ENCODE results near the gene SYT1. TPM values are rescaled to one million over a fixed set of nuclear protein-coding genes. Genes with fewer than 3 reads are reported as not detected.

SYT1 gene
- total RNA-seq, 1 donor, result not detected

DNA sequence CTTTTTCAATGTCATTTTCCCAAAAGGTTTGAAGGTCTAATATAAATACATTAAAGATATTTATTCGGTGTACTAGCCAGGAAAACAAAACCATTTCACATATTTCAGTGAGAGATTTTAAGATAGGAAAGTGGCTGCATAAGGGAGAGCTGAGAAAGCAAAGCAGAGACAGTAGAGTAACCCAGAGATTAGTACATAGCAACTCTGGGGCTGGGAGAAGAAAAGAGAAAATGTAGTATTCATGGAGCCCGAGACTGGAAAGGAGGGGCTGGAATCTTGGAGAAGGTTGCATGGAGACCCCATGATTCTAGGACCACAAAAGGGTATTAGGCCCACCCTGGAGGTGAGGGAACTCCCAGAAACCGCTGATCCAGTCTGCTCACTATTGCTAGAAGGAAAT lies 589.2 kb downstream of the SYT1 start:
- Histone ChIP-seq H4K20me1 (ENCODE audit: insufficient read depth, low read length) (no peaks in the 10 kb centered on the region), H3K36me3 (ENCODE audit: insufficient read depth, low read length) (no peaks in the 10 kb centered on the region), H3K27me3 (ENCODE audit: insufficient read depth, low read length) (no peaks in the 10 kb centered on the region), H3K9me3 (ENCODE audit: low read depth, low read length) (no peaks in the 10 kb centered on the region), H3K79me2 (ENCODE audit: insufficient read depth, low read length) (no peaks in the 10 kb centered on the region), H3K4me2 (ENCODE audit: insufficient read depth, low read length) (peak overlapping the region; percentile 73), H3K27ac (ENCODE audit: low read depth, low read length) (peak overlapping the region; percentile 69), H3K4me1 (ENCODE audit: insufficient read depth, low read length) (peaks cover 32% of the 10 kb centered on the region), H2AFZ (ENCODE audit: low read length) (peak overlapping the region; percentile 66), H3K4me3 (ENCODE audit: insufficient read depth, low read length) (peak overlapping the region; percentile 66)
- DNase-seq (ENCODE audit: insufficient read length, low spot score, missing footprints), result peak; percentile 61
- TF ChIP-seq, protein P1, sequence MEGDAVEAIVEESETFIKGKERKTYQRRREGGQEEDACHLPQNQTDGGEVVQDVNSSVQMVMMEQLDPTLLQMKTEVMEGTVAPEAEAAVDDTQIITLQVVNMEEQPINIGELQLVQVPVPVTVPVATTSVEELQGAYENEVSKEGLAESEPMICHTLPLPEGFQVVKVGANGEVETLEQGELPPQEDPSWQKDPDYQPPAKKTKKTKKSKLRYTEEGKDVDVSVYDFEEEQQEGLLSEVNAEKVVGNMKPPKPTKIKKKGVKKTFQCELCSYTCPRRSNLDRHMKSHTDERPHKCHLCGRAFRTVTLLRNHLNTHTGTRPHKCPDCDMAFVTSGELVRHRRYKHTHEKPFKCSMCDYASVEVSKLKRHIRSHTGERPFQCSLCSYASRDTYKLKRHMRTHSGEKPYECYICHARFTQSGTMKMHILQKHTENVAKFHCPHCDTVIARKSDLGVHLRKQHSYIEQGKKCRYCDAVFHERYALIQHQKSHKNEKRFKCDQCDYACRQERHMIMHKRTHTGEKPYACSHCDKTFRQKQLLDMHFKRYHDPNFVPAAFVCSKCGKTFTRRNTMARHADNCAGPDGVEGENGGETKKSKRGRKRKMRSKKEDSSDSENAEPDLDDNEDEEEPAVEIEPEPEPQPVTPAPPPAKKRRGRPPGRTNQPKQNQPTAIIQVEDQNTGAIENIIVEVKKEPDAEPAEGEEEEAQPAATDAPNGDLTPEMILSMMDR (IDR thresholded peaks at IDR 0.05; ENCODE audit: extremely low read depth, low read depth, low read length), result no peak

- Histone ChIP-seq H3K4me1 (ENCODE audit: insufficient read depth, low read length) (peaks cover 32% of the 10 kb centered on the region), H3K27me3 (ENCODE audit: insufficient read depth, low read length) (no peaks in the 10 kb centered on the region), H2AFZ (ENCODE audit: low read length) (peak overlapping the region; percentile 66), H3K79me2 (ENCODE audit: insufficient read depth, low read length) (no peaks in the 10 kb centered on the region), H3K4me3 (ENCODE audit: insufficient read depth, low read length) (peak overlapping the region; percentile 66), H3K4me2 (ENCODE audit: insufficient read depth, low read length) (peak overlapping the region; percentile 73), H3K9me3 (ENCODE audit: low read depth, low read length) (no peaks in the 10 kb centered on the region), H3K36me3 (ENCODE audit: insufficient read depth, low read length) (no peaks in the 10 kb centered on the region), H3K27ac (ENCODE audit: low read depth, low read length) (peak overlapping the region; percentile 69), H4K20me1 (ENCODE audit: insufficient read depth, low read length) (no peaks in the 10 kb centered on the region)
- TF ChIP-seq, protein P1 (IDR thresholded peaks at IDR 0.05; ENCODE audit: extremely low read depth, low read depth, low read length), result no peak
- no peak for DNase-seq (ENCODE audit: insufficient read length, low spot score, missing footprints)
These were observed 589.8 kb downstream of the SYT1 start for GRCh38 chr12:79454338-79454843.

DNA sequence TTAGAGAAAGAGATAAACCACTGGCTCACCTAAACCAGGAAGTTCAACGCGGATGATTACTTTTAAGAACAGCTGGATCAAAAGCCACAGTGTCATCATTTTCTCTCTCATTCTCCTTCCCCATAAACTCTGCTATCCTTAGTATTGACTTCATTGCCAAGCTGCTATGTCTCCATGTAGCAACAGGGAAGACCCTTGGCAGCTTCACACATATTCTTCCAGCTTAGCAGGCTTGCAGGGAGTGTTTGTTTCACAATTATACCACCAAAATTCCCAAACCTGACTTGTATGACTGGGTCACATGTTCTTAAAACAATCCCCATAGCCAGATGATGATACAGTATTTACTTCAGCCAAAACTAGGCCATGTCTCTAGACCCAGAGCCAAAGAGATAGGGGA lies 590.7 kb downstream of the SYT1 start:
- H3K79me2 ChIP-seq (ENCODE audit: insufficient read depth, low read length), result no peaks in the 10 kb centered on the region
- no peaks in the 10 kb centered on the region for H3K27me3 ChIP-seq (ENCODE audit: insufficient read depth, low read length)
- DNase-seq (ENCODE audit: insufficient read length, low spot score, missing footprints), result no peak
- H2AFZ ChIP-seq (ENCODE audit: low read length), result peak overlapping the region; percentile 30
- H3K27ac ChIP-seq (ENCODE audit: low read depth, low read length), result peak overlapping the region; percentile 69
- H4K20me1 ChIP-seq (ENCODE audit: insufficient read depth, low read length), result no peaks in the 10 kb centered on the region
- H3K4me3 ChIP-seq (ENCODE audit: insufficient read depth, low read length), result peak overlapping the region; percentile 66
- H3K4me1 ChIP-seq (ENCODE audit: insufficient read depth, low read length), result peaks cover 32% of the 10 kb centered on the region
- peak overlapping the region; percentile 73 for H3K4me2 ChIP-seq (ENCODE audit: insufficient read depth, low read length)
- no peaks in the 10 kb centered on the region for H3K36me3 ChIP-seq (ENCODE audit: insufficient read depth, low read length)
- TF ChIP-seq, protein P1 (IDR thresholded peaks at IDR 0.05; ENCODE audit: extremely low read depth, low read depth, low read length), result no peak
- H3K9me3 ChIP-seq (ENCODE audit: low read depth, low read length), result no peaks in the 10 kb centered on the region

DNA sequence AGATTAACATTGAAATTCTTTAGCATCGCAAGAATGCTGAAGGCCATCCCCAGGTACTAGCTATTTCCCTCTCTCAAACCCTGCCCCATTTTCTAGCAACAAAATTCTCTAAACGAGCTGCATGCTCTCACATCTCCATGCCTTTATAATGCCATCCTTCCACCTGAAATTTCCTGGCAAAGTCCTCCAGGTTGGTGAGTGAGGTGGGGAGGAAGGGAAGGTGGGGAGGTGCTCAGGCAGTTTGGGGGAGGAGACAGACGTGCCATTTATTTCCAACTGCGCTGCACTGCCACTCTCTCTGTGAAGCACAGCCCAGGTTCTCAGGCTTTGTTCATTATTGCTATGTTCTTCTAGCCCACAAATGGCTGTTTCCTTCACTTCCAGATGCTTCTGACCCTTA lies 617.7 kb downstream of the SYT1 start:
- H3K79me2 ChIP-seq (ENCODE audit: insufficient read depth, low read length), result no peaks in the 10 kb centered on the region
- no peak overlapping the region for H3K27ac ChIP-seq (ENCODE audit: low read depth, low read length)
- no peak overlapping the region for H3K4me2 ChIP-seq (ENCODE audit: insufficient read depth, low read length)
- TF ChIP-seq, protein P1 (IDR thresholded peaks at IDR 0.05; ENCODE audit: extremely low read depth, low read depth, low read length), result no peak
- H3K9me3 ChIP-seq (ENCODE audit: low read depth, low read length), result no peaks in the 10 kb centered on the region
- no peaks in the 10 kb centered on the region for H3K36me3 ChIP-seq (ENCODE audit: insufficient read depth, low read length)
- H3K27me3 ChIP-seq (ENCODE audit: insufficient read depth, low read length), result no peaks in the 10 kb centered on the region
- no peak overlapping the region for H3K4me3 ChIP-seq (ENCODE audit: insufficient read depth, low read length)
- peak; percentile 62 for DNase-seq (ENCODE audit: insufficient read length, low spot score, missing footprints)
- H4K20me1 ChIP-seq (ENCODE audit: insufficient read depth, low read length), result no peaks in the 10 kb centered on the region
- H2AFZ ChIP-seq (ENCODE audit: low read length), result peak overlapping the region; percentile 10
- H3K4me1 ChIP-seq (ENCODE audit: insufficient read depth, low read length), result no peaks in the 10 kb centered on the region

Measured in osteoblast (primary cell).